ENCODE measurements around the gene NR5A2.

The NR5A2 gene

DNA sequence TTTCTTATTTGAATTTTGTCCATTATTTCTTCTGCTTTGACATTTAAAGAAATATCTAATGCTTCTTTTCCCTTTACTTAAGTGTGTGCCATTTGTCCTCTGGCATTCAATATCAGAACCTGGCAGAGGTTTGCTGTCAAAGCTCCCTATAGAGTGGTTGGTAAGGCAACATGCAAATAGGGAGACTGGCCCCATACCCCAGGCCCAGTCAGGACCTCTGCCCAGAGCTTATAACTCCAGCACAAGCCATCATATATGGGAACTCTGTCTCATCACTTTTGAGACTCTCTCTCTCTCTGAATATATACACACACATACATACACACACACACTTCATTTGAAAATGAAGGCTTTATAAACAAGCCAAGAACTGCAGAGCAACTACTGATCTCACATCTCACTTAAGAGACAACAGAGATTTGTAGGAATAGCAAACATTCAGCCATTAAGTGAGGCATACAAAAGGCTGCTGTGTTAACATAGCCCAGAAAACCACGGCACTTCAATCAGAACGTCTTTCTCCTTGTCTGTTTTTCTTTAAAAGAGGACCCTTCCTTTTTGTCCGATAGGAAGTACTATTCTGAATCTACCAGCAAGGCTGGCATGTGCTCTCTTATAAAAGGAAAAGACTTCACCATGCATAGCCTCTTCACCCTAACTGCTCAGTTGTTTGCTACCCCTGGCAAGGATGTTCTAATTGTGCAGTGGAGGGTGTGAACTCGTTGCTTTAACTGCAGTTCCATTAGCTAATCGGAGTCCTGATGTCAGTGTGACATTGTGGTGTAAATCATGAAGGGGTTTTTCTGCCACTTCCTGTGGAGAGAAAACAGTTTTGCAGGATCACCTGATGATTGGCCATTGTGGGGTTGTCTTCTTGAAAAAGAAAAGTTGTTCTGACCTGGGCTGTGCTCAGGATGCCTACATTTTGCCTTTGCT, 101.7 kb downstream of the NR5A2 start:
- TF ChIP-seq, protein P1, sequence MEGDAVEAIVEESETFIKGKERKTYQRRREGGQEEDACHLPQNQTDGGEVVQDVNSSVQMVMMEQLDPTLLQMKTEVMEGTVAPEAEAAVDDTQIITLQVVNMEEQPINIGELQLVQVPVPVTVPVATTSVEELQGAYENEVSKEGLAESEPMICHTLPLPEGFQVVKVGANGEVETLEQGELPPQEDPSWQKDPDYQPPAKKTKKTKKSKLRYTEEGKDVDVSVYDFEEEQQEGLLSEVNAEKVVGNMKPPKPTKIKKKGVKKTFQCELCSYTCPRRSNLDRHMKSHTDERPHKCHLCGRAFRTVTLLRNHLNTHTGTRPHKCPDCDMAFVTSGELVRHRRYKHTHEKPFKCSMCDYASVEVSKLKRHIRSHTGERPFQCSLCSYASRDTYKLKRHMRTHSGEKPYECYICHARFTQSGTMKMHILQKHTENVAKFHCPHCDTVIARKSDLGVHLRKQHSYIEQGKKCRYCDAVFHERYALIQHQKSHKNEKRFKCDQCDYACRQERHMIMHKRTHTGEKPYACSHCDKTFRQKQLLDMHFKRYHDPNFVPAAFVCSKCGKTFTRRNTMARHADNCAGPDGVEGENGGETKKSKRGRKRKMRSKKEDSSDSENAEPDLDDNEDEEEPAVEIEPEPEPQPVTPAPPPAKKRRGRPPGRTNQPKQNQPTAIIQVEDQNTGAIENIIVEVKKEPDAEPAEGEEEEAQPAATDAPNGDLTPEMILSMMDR (IDR thresholded peaks at IDR 0.05; ENCODE audit: low read depth, low read length) = no peak
- H3K4me3 ChIP-seq (replicated peaks in 1 of 2; ENCODE audit: low read depth in 2 of 2, low read length in 2 of 2) = no peak overlapping the region
- no peak for DNase-seq (ENCODE audit: low read depth in 2 of 2)

- TF ChIP-seq, protein P1 (IDR thresholded peaks at IDR 0.05; ENCODE audit: low read depth, low read length) = no peak
- DNase-seq (ENCODE audit: low read depth in 2 of 2) = peak in 1 of 2 donors; percentile 17
- H3K4me3 ChIP-seq (replicated peaks in 1 of 2; ENCODE audit: low read depth in 2 of 2, low read length in 2 of 2) = no peak overlapping the region
Measured at GRCh38 chr1:200130552-200130951, 103.0 kb downstream of the NR5A2 start.

- no peak for DNase-seq (ENCODE audit: low read depth in 2 of 2)
- no peak overlapping the region for H3K4me3 ChIP-seq (replicated peaks in 1 of 2; ENCODE audit: low read depth in 2 of 2, low read length in 2 of 2)
- TF ChIP-seq, protein P1 (IDR thresholded peaks at IDR 0.05; ENCODE audit: low read depth, low read length) = no peak
Measured at GRCh38 chr1:200131551-200132125, 104.1 kb downstream of the NR5A2 start.

- TF ChIP-seq, protein P1 (IDR thresholded peaks at IDR 0.05; ENCODE audit: low read depth, low read length) = no peak
- no peak for DNase-seq (ENCODE audit: low read depth in 2 of 2)
Measured at GRCh38 chr1:200133123-200133522, 105.6 kb downstream of the NR5A2 start.

GRCh38 chr1:200134116-200134515, 106.6 kb downstream of the NR5A2 start:
- H3K4me3 ChIP-seq (replicated peaks in 1 of 2; ENCODE audit: low read depth in 2 of 2, low read length in 2 of 2) = no peak overlapping the region
- TF ChIP-seq, protein P1 (IDR thresholded peaks at IDR 0.05; ENCODE audit: low read depth, low read length) = no peak
- no peak for DNase-seq (ENCODE audit: low read depth in 2 of 2)

More at GRCh38 chr1:200133123-200133522, 105.6 kb downstream of the NR5A2 start:
- no peak overlapping the region for H3K4me3 ChIP-seq (replicated peaks in 1 of 2; ENCODE audit: low read depth in 2 of 2, low read length in 2 of 2)

- TF ChIP-seq, protein P1 (IDR thresholded peaks at IDR 0.05; ENCODE audit: low read depth, low read length) = no peak
- no peak for DNase-seq (ENCODE audit: low read depth in 2 of 2)
- H3K4me3 ChIP-seq (replicated peaks in 1 of 2; ENCODE audit: low read depth in 2 of 2, low read length in 2 of 2) = no peak overlapping the region
Measured at GRCh38 chr1:200136384-200136783, 108.9 kb downstream of the NR5A2 start.

All from cardiac fibroblast (primary cell).